Liver (tissue), 9 donors: ENCODE results near the gene ZNF813. TPM values are rescaled to one million over a fixed set of nuclear protein-coding genes. Genes with fewer than 3 reads are reported as not detected.
"Not testable (repeated sequence)": the region's sequence is repeated elsewhere in the genome, so short reads cannot be mapped to it uniquely, and the experiment has no call there.

Source experiments
- DNase-seq: peaks from one replicate; pipeline ENCODE4 v3.0.0-alpha.2; 2017; ENCODE audit warnings: low spot score
- H3K27ac ChIP-seq, 2 donors: one replicate each; pipeline ENCODE4 v1.7.0; 2013; ENCODE audit warnings: inconsistent platforms in 2 of 2, low read length in 2 of 2, control low read depth in 1 of 2, low read depth in 1 of 2, mild to moderate bottlenecking in 1 of 2
- H3K27me3 ChIP-seq, 4 donors: one replicate each; pipeline versions ENCODE4 v1.6.1 to v1.7.0; 2013; ENCODE audit warnings: low read length in 3 of 4, inconsistent platforms in 1 of 4, mild to moderate bottlenecking in 1 of 4, moderate library complexity in 1 of 4; ENCODE audit not compliant: control insufficient read depth in 4 of 4, insufficient read depth in 4 of 4
- H3K36me3 ChIP-seq, 4 donors: one replicate each; pipeline versions ENCODE4 v1.6.1 to v1.7.0; 2013; ENCODE audit warnings: low read length in 3 of 4, mild to moderate bottlenecking in 3 of 4, low read depth in 1 of 4, moderate library complexity in 1 of 4; ENCODE audit not compliant: control insufficient read depth in 4 of 4, insufficient read depth in 3 of 4
- H3K4me1 ChIP-seq, 4 donors: one replicate each; pipeline versions ENCODE4 v1.6.1 to v1.7.0; 2013; ENCODE audit warnings: low read length in 3 of 4, mild to moderate bottlenecking in 3 of 4, moderate library complexity in 1 of 4; ENCODE audit not compliant: control insufficient read depth in 4 of 4, insufficient read depth in 4 of 4
- H3K4me3 ChIP-seq, 3 donors: one replicate each; pipeline versions ENCODE4 v1.6.1 to v1.7.0; 2013; ENCODE audit warnings: low read length in 3 of 3, control low read depth in 1 of 3, low read depth in 1 of 3, mild to moderate bottlenecking in 1 of 3
- H3K9ac ChIP-seq, 2 donors: one replicate each; pipeline ENCODE4 v1.7.0; 2013; ENCODE audit warnings: low read length in 2 of 2, mild to moderate bottlenecking in 2 of 2, moderate library complexity in 2 of 2, control low read depth in 1 of 2, low read depth in 1 of 2
- H3K9me3 ChIP-seq, 4 donors: one replicate each; pipeline versions ENCODE4 v1.6.1 to v1.7.0; 2013; ENCODE audit warnings: low read length in 3 of 4; ENCODE audit not compliant: control insufficient read depth in 4 of 4
- ATF3 ChIP-seq: IDR thresholded peaks from 2 replicates; pipeline ENCODE4 v1.6.1; 2016; ENCODE audit warnings: antibody characterized with exemption
- CTCF ChIP-seq: fragments of 150-350 bp; IDR thresholded peaks from 2 replicates; pipeline ENCODE4 v1.5.1; 2017; ENCODE audit warnings: improper control_type of control experiment, low read depth, low read length; ENCODE audit not compliant: missing input control
- EGR1 ChIP-seq, 2 donors: IDR thresholded peaks; 2 replicates each; pipeline ENCODE4 v1.6.1; 2016 to 2018; ENCODE audit warnings: antibody characterized with exemption in 2 of 2, low read depth in 2 of 2
- FOXA1 ChIP-seq: IDR thresholded peaks from 2 replicates; pipeline ENCODE4 v1.6.1; 2016; ENCODE audit warnings: antibody characterized with exemption
- FOXA2 ChIP-seq: IDR thresholded peaks from 2 replicates; pipeline ENCODE4 v1.6.1; 2016; ENCODE audit warnings: antibody characterized with exemption
- GABPA ChIP-seq, 2 donors: IDR thresholded peaks in 1 of 2; conservative IDR thresholded peaks in 1 of 2; 2 replicates each; pipeline ENCODE4 v1.6.1; 2016; ENCODE audit warnings: antibody characterized with exemption in 2 of 2, mild to moderate bottlenecking in 1 of 2, moderate library complexity in 1 of 2
- HNF4A ChIP-seq, 2 donors: conservative IDR thresholded peaks; 2 replicates each; pipeline ENCODE4 v1.6.1; 2016; ENCODE audit warnings: antibody characterized with exemption in 2 of 2, mild to moderate bottlenecking in 2 of 2
- HNF4G ChIP-seq: IDR thresholded peaks from 2 replicates; pipeline ENCODE4 v1.6.1; 2016; ENCODE audit warnings: antibody characterized with exemption
- JUND ChIP-seq, 2 donors: IDR thresholded peaks; 2 replicates each; pipeline ENCODE4 v1.6.1; 2016; ENCODE audit warnings: antibody characterized with exemption in 2 of 2
- NR2F2 ChIP-seq: IDR thresholded peaks from 2 replicates; pipeline ENCODE4 v1.6.1; 2016; ENCODE audit warnings: antibody characterized with exemption
- RAD21 ChIP-seq, 2 donors: IDR thresholded peaks; 2 replicates each; pipeline ENCODE4 v1.6.1; 2016; ENCODE audit warnings: antibody characterized with exemption in 2 of 2, mild to moderate bottlenecking in 2 of 2
- REST ChIP-seq: IDR thresholded peaks from 2 replicates; pipeline ENCODE4 v1.6.1; 2016; ENCODE audit warnings: antibody characterized with exemption, mild to moderate bottlenecking
- RXRA ChIP-seq, 2 donors: IDR thresholded peaks; 2 replicates each; pipeline ENCODE4 v1.6.1; 2017 to 2018; ENCODE audit warnings: antibody characterized with exemption in 2 of 2, mild to moderate bottlenecking in 1 of 2
- SP1 ChIP-seq: IDR thresholded peaks from 2 replicates; pipeline ENCODE4 v1.6.1; 2018; ENCODE audit warnings: antibody characterized with exemption, mild to moderate bottlenecking
- TAF1 ChIP-seq: conservative IDR thresholded peaks from 2 replicates; pipeline ENCODE4 v1.6.1; 2016; ENCODE audit warnings: antibody characterized with exemption, mild to moderate bottlenecking
- YY1 ChIP-seq: IDR thresholded peaks from 2 replicates; pipeline ENCODE4 v1.6.1; 2016; ENCODE audit warnings: antibody characterized with exemption, mild to moderate bottlenecking
- WGBS: extraction: QIAGEN DNeasy Blood & Tissue Kit; methylation state at CpG from one replicate; pipeline ENCODE4 v1.1.7; 2013; 5-methylcytosine and 5-hydroxymethylcytosine counted together
- polyA plus RNA-seq, 2 donors: library from polyadenylated mRNA; stranded (reverse) in 1 of 2; unstranded in 1 of 2; fragments of 200-250 nt in 1 of 2; fragments of >200 nt in 1 of 2; fragmentation: Nextera tagmentation in 1 of 2; extraction: Ambion mirVana in 1 of 2; gene quantifications; one replicate each; pipeline versions ENCODE4 v1.2.1 to v1.2.3, GENCODE V29; 2013 to 2015
- total RNA-seq, 2 donors: library from RNA; depleted of rRNA; stranded (reverse); fragments of >200 nt; gene quantifications; one replicate each; pipeline ENCODE4 v1.2.3, GENCODE V29; 2014
- donor health status: healthy.
- donor health status: healthy.
- donor health status: healthy.
- donor health status: healthy.
- donor health status: healthy.

ZNF813 gene
- total and polyA plus RNA-seq, 4 donors = 0.35 to 4.1 (median 1.2) TPM

- Histone ChIP-seq H3K4me3 (no peak overlapping the region), H3K27ac (no peak overlapping the region), H3K4me1 (no peaks in the 10 kb centered on the region), H3K36me3 (no peaks in the 10 kb centered on the region), H3K27me3 (no peaks in the 10 kb centered on the region), H3K9ac (no peak overlapping the region), H3K9me3 (peaks cover 4 to 20% (median 13%) of the 10 kb centered on the region in 4 donors)
- WGBS = 42% methylated on average over 11 of the region's 11 CpGs
- peak; percentile 55 for DNase-seq
- TF ChIP-seq REST = no peak
- peak; percentile 44 for TF ChIP-seq CTCF
- TF ChIP-seq FOXA1 = no peak
- no peak for TF ChIP-seq SP1
- TF ChIP-seq NR2F2 = no peak
- no peak for TF ChIP-seq HNF4G
- TF ChIP-seq TAF1 = no peak
- TF ChIP-seq ATF3 = no peak
- no peak for TF ChIP-seq YY1
- no peak for TF ChIP-seq FOXA2
- TF ChIP-seq EGR1 (IDR thresholded peaks at IDR 0.05; ENCODE audit: low read depth in 2 of 2) = no peak
- no peak for TF ChIP-seq GABPA (IDR thresholded peaks at IDR 0.05 in 1 of 2, conservative IDR thresholded peaks at IDR 0.05 in 1 of 2)
- TF ChIP-seq RXRA (IDR thresholded peaks at IDR 0.05) = no peak
- TF ChIP-seq RAD21 (IDR thresholded peaks at IDR 0.05) = peak; percentile 44 to 71
- TF ChIP-seq JUND (IDR thresholded peaks at IDR 0.05) = no peak
- no peak for TF ChIP-seq HNF4A (conservative IDR thresholded peaks at IDR 0.05)
These were observed 44.4 kb downstream of the ZNF813 start for GRCh38 chr19:53511933-53512374.

- 95% methylated on average over 3 of the region's 3 CpGs for WGBS
These were observed 47.5 kb downstream of the ZNF813 start for GRCh38 chr19:53515047-53515446.

More at GRCh38 chr19:53515047-53515446, 47.5 kb downstream of the ZNF813 start:
- not testable (repeated sequence) for H3K27me3 ChIP-seq, H3K36me3 ChIP-seq, H3K27ac ChIP-seq, DNase-seq, H3K4me1 ChIP-seq, H3K4me3 ChIP-seq, H3K9ac ChIP-seq
- peaks cover 9 to 28% (median 12%) of the 10 kb centered on the region in 4 donors for H3K9me3 ChIP-seq
